Mesothelial cell of epicardium (in vitro differentiated cells): ENCODE results near the gene NUDT10. TPM values are rescaled to one million over a fixed set of nuclear protein-coding genes. Genes with fewer than 3 reads are reported as not detected.

ENCODE experiments used
- DNase-seq, 2 experiments: peaks; one replicate each; pipeline ENCODE4 v3.0.0; 2021; ENCODE audit warnings: low spot score in 2 of 2; ENCODE audit not compliant: unreplicated experiment in 2 of 2
- H3K27ac Mint-ChIP-seq: 2 replicates; pipeline ENCODE4 v1.8.0; 2021; ENCODE audit warnings: mixed read lengths
- H3K27me3 Mint-ChIP-seq: 2 replicates; pipeline ENCODE4 v1.8.0; 2021; ENCODE audit warnings: low read depth, mixed read lengths
- H3K36me3 Mint-ChIP-seq: 2 replicates; pipeline ENCODE4 v1.8.0; 2021; ENCODE audit warnings: mixed read lengths
- H3K4me1 Mint-ChIP-seq: 2 replicates; pipeline ENCODE4 v1.8.0; 2021; ENCODE audit warnings: mixed read lengths
- H3K4me3 Mint-ChIP-seq: 2 replicates; pipeline ENCODE4 v1.8.0; 2021; ENCODE audit warnings: mild to moderate bottlenecking, moderate library complexity, mixed read lengths
- H3K9me3 Mint-ChIP-seq: 2 replicates; pipeline ENCODE4 v1.8.0; 2021; ENCODE audit warnings: mixed read lengths
- total RNA-seq: library from RNA; stranded (reverse); gene quantifications from 3 replicates; pipeline ENCODE4 v1.2.1, GENCODE V29; 2021
- TF ChIP-seq, protein P1 (sequence below): fragments of 200-600 bp; sonication (generic); IDR thresholded peaks from one replicate; pipeline ENCODE4 v1.5.0; 2021; ENCODE audit warnings: antibody characterized with exemption; ENCODE audit not compliant: unreplicated experiment

The NUDT10 gene
- total RNA-seq, 1 donor from 2014 or later, result 5.8 TPM

DNA sequence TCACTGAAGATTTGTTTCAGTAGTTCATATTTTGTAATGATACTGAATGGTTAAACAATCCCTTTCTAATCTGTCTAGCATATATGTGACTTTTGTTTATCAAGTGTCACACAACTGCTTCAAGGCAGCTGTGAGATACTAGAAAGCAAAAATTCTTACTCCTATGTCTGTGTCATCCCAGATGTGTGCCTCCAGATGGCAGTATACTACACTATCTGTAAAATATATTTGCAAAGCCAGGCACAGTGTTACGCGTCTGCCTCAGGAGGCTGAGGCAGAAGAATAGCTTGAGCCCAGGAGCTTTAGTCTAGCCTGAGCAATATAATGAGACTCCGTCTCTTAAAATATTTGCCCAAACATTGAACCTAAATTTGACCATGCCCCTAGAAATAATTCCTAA, 4.0 kb downstream of the NUDT10 start:
- DNase-seq, result no peak
- peaks cover 19% of the 10 kb centered on the region for H3K9me3 Mint-ChIP-seq
- H3K27ac Mint-ChIP-seq, result no peak overlapping the region
- peaks cover 17% of the 10 kb centered on the region for H3K27me3 Mint-ChIP-seq
- TF ChIP-seq, protein P1, sequence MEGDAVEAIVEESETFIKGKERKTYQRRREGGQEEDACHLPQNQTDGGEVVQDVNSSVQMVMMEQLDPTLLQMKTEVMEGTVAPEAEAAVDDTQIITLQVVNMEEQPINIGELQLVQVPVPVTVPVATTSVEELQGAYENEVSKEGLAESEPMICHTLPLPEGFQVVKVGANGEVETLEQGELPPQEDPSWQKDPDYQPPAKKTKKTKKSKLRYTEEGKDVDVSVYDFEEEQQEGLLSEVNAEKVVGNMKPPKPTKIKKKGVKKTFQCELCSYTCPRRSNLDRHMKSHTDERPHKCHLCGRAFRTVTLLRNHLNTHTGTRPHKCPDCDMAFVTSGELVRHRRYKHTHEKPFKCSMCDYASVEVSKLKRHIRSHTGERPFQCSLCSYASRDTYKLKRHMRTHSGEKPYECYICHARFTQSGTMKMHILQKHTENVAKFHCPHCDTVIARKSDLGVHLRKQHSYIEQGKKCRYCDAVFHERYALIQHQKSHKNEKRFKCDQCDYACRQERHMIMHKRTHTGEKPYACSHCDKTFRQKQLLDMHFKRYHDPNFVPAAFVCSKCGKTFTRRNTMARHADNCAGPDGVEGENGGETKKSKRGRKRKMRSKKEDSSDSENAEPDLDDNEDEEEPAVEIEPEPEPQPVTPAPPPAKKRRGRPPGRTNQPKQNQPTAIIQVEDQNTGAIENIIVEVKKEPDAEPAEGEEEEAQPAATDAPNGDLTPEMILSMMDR, result no peak
- no peak overlapping the region for H3K4me3 Mint-ChIP-seq
- no peaks in the 10 kb centered on the region for H3K36me3 Mint-ChIP-seq
- peaks cover 9% of the 10 kb centered on the region for H3K4me1 Mint-ChIP-seq

DNA sequence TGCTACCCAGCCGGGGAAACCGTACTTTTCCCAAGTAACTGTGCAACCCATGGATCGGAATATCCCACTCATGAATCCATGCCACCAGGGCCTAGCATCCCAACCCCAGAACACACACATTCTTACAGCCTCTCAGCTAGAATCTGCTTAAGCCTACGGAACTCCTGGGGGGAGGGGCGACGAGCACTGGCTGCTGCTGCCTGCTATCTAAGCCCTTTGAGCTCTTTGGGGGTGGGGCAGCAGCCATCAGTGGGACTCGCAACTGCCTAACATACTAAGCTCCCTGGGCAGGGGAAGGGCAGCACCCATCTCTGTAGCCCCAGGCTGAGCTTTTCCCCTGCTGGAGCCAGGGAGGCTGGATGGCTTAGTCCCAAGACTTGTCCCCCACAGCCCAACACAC, 28.6 kb downstream of the NUDT10 start:
- Mint-ChIP-seq H3K9me3 (peaks cover 65% of the 10 kb centered on the region), H3K4me3 (no peak overlapping the region), H3K27me3 (no peaks in the 10 kb centered on the region), H3K27ac (no peak overlapping the region), H3K4me1 (no peaks in the 10 kb centered on the region), H3K36me3 (no peaks in the 10 kb centered on the region)
- DNase-seq, result no peak
- TF ChIP-seq, protein P1, result no peak

DNA sequence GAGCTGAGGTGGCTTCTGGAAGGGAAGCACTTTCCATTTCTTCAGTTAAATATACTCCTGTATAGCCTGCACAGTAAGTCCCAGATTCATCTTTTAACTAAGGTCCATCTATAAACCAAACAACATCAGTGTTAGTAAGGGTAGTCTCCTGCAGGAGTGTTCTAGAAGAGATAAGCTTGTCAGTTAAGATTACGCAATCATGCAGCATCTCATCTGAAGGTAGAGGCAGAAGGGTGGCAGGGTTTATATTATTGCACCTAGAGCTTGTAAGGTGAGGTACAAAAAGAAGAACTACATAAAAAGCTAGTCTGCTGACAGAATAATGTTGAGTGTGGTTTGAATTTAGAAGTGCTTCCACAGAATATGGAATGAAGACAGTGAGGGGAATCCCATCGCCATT, 44.0 kb downstream of the NUDT10 start:
- TF ChIP-seq, protein P1, result no peak
- no peak overlapping the region for H3K4me3 Mint-ChIP-seq
- H3K27me3 Mint-ChIP-seq, result peaks cover 1% of the 10 kb centered on the region
- peaks cover 32% of the 10 kb centered on the region for H3K9me3 Mint-ChIP-seq
- H3K36me3 Mint-ChIP-seq, result no peaks in the 10 kb centered on the region
- no peaks in the 10 kb centered on the region for H3K4me1 Mint-ChIP-seq
- no peak for DNase-seq
- no peak overlapping the region for H3K27ac Mint-ChIP-seq

Other genes starting within 250 kb of the NUDT10 start
- gene NUDT11, start 163.8 kb downstream of the NUDT10 start, total RNA-seq, result 16.2 to 18.1 TPM (median 17.1 TPM) in 3 replicates